GM19324 (cell line): ENCODE measurements around the gene BLVRB.
"Not testable (repeated sequence)": the region's sequence is repeated elsewhere in the genome, so short reads cannot be mapped to it uniquely, and the experiment has no call there.

ENCODE experiments used
- ATAC-seq: cut with Tn5 transposase; IDR thresholded peaks from one replicate; pipeline ENCODE4 v1.9.1; 2021; ENCODE audit warnings: mild to moderate bottlenecking, moderate library complexity; ENCODE audit not compliant: unreplicated experiment, low FRiP score

The BLVRB gene

GRCh38 chr19:40465557-40466218, at the start of gene BLVRB:
Gene BLVRB (minus strand): TSS chr19:40465745. CDS start chr19:40465688, 57 bp downstream.
- peak; percentile 92 for ATAC-seq

GRCh38 chr19:40513741-40514315, 48.3 kb upstream of the BLVRB start:
- no peak for ATAC-seq

GRCh38 chr19:40513345-40513678, 47.8 kb upstream of the BLVRB start:
- ATAC-seq = no peak

GRCh38 chr19:40512473-40513344, 47.2 kb upstream of the BLVRB start:
- no peak for ATAC-seq

GRCh38 chr19:40512110-40512472, 46.5 kb upstream of the BLVRB start:
- ATAC-seq = no peak

GRCh38 chr19:40511487-40511886, 45.9 kb upstream of the BLVRB start:
- no peak for ATAC-seq

GRCh38 chr19:40510526-40511115, 45.1 kb upstream of the BLVRB start:
- no peak for ATAC-seq

GRCh38 chr19:40508739-40509260, 43.3 kb upstream of the BLVRB start:
- ATAC-seq = no peak

- no peak for ATAC-seq
Measured at GRCh38 chr19:40507892-40508291, 42.3 kb upstream of the BLVRB start.

GRCh38 chr19:40506099-40506498, 40.6 kb upstream of the BLVRB start:
- no peak for ATAC-seq

- no peak for ATAC-seq
Measured at GRCh38 chr19:40503320-40503695, 37.8 kb upstream of the BLVRB start.

GRCh38 chr19:40502647-40503319, 37.2 kb upstream of the BLVRB start:
- ATAC-seq = no peak

GRCh38 chr19:40502081-40502480, 36.5 kb upstream of the BLVRB start:
- ATAC-seq = no peak

GRCh38 chr19:40501599-40501998, 36.1 kb upstream of the BLVRB start:
- no peak for ATAC-seq

GRCh38 chr19:40500678-40501530, 35.4 kb upstream of the BLVRB start:
- not testable (repeated sequence) for ATAC-seq

GRCh38 chr19:40499320-40499719, 33.8 kb upstream of the BLVRB start:
- no peak for ATAC-seq

GRCh38 chr19:40497214-40497613, 31.7 kb upstream of the BLVRB start:
- ATAC-seq = no peak

GRCh38 chr19:40494191-40494838, 28.8 kb upstream of the BLVRB start:
- ATAC-seq = no peak

- no peak for ATAC-seq
Measured at GRCh38 chr19:40493778-40494177, 28.2 kb upstream of the BLVRB start.
